Stimulated activated CD4-positive, alpha-beta T cell treated with anti-CD3 and anti-CD28 coated beads, TNF-alpha, amount 100 ng/mL, for 4 hours (primary cell): Measurements from ENCODE around the gene SPATA12.
"Not testable (repeated sequence)": the region's sequence is repeated elsewhere in the genome, so short reads cannot be mapped to it uniquely, and the experiment has no call there.

Source experiments
- DNase-seq, 3 experiments: peaks; one replicate each; pipeline ENCODE4 v3.0.0-alpha.2; 2020; ENCODE audit warnings: low read depth in 3 of 3

Gene SPATA12

DNA sequence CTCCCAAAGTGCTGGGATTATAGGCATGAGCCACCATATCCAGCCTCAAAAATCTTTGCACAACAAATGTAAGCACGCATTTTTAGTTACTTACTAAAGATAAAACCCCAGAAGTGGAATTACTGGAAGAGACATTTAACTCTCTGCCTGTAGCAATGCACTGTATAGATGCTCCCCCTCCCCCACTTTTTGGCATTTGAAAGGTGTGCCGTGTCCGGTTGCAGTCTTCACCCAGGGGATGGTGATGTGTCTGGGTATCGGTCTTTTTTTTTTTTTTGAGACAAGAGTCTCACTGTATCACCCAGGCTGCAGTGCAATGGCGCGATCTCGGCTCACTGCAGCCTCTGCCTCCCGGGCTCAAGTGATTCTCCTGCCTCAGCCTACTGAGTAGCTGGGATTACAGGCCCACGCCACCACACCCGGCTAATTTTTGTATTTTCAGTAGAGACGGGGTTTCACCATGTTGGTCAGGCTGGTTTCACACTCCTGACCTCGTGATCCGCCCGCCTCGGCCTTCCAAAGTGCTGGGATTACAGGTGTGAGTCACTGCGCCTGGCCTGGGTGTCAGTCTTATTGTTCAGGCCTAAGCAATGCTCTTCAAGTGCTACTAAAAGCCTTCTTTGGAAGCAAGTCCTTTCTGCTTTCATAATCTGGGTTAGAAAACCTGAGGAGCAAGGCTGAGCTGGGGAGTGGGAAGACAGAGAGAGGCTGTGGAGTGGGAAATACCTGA, 23.0 kb downstream of the SPATA12 start:
- DNase-seq, result not testable (repeated sequence)

DNA sequence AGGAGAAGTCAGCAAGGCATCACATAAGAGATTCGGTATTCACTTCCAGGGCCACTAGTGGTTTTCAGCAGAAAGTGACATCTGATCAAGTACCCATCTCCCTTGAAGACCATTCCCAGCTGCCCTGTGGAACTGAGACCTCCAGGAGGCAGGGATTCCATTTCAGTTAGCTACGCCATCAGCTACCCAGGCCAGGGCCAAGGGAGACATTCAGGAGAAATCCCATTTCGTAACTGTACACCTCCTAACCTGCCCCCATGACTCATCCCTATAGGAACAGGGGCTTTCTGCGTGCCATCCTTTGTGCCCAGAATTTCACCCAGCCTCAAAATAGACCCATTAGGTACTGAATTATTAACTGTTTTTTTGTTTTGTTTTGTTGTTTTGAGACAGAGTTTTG, 24.7 kb downstream of the SPATA12 start:
- DNase-seq, result no peak

DNA sequence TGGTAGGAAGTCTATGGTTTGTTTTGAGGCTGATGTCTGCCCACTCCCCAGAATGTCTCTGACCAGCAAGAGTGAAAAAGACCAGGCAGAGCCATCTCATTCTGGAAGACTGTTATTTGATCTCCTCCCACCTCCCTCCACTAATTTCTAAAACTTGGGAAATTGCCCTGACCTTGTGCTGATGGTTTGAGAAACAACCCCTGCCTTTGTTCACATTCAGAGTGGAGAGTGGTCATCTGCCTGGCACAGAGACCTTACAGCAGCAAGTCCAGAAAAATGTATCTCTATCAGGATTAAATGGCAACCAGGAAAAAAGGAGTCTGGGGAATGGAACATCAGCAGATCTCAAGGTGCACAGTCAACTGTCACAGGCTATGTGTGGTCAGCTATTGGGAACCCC, 25.7 kb downstream of the SPATA12 start:
- no peak for DNase-seq

DNA sequence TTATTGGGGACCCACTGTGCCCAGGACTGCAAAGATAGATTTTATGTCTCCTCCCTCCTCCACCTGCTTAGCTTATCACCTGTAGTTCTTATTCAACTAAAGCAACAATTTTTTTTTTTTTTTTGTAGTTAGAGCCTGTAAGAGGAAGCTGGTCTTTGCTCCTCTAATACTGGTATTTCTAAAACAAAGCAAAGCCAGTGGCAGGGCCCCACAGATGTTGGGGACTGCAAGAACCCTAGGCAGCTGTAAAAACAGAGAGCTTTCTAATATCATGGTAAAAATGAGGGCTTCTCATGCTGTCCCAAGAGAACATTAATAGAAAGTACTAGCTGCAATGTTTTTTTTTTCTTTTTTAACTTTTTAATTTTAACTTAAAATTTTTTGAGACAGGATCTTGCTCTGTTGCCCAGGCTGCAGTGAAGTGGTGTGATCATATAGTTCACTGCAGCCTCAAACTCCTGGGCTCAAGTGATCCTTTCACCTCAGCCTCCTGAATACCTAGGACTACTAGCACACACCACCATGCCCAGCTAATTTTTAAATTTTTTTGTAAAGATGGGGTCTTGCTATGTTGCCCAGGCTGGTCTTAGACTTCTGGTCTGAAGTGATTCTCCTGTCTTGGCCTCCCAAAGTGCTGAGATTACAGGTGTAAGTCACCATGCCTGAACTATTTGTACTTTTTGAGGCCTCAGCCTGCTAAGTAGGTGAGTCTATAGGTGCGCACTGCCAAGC, 27.1 kb downstream of the SPATA12 start:
- no peak for DNase-seq

DNA sequence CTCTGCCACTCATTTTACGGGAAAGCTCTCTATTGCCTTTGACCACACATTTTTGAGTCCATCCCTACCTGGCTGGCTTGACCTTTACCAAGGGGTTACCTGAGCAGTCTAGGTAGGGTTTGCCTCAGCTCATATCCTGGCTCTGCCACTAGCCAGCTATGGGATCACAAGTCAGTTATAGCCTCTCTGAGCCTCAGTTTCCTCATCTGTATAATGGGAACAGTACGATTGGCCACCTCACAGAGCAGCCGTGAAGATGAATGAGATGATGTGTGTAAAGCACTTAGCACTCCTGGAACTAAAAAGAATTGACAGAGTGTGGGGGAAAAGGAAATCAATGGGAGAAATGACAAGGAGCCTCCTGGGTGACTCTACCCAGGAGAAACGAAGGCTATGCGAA, 28.0 kb downstream of the SPATA12 start:
- DNase-seq, result no peak

DNA sequence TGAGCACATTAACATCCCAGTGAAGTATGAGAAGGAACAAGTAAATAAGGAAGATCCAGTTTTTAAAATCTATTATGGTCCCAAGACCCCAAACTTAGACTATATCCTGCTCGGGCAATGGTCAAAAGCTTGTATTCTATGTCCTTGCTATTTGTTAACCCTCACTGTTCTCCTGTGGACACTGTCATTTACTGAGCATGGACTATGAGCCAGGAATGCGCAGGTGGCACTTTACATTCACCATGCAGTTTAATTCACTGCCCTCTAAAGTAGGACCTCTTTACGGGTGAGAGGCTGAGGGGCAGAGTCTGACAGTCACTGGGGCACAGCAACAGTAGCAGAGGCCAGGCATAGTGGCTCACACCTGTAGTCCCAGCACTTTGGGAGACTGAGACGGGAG, 28.6 kb downstream of the SPATA12 start:
- DNase-seq, result no peak

DNA sequence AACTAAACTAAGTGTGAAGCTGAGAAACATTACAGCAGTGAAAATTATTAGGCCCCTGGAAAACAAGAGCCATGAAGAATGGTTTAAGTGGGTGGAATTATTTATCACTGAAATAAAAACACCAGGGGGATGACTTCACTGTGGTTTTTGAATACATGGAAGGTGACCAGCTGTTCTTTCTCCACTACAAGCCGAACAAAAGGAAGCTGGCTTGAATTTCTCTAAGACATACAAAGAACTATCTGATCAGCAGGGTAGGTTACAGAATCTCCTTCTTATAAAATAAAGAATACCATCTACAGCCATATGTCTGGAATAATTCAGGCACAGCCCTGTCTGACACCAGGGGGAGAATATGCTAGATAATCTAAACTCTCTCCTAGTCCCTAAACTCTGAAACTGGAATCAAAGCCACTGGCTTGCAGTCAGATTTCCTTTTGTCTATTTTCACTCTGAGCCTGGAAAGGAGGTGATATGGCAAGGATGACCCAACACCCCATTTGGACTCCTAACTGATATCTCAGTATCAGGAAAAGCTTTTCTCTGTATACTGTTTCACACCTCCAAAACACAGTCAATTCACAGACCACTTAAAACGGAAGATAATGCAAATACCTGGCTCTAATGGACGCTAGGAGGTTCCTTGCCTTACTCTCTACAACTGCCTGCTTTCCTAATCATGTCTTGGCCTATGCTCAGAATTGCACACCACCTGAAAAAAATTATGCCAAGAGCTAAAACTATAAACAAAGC, 31.2 kb downstream of the SPATA12 start:
- no peak for DNase-seq

DNA sequence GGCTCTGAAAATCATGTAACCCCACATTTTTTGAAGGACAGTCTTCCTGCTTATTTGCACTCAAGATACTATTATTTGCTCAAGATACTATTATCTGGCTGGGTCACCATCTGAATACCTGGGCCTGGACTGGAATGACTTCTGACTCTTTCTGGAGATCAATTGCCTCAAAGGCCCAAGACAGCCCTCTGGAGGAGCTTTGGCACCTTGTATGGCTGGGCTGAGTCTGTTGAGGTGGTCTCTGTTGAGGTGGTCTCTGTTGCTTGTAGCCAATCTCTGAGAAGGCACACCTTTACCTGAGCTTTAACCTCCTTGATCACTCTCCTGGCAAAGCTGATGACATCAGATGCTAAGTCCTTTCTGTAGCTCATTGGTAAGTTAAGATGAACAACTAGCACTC, 33.0 kb downstream of the SPATA12 start:
- DNase-seq, result no peak

DNA sequence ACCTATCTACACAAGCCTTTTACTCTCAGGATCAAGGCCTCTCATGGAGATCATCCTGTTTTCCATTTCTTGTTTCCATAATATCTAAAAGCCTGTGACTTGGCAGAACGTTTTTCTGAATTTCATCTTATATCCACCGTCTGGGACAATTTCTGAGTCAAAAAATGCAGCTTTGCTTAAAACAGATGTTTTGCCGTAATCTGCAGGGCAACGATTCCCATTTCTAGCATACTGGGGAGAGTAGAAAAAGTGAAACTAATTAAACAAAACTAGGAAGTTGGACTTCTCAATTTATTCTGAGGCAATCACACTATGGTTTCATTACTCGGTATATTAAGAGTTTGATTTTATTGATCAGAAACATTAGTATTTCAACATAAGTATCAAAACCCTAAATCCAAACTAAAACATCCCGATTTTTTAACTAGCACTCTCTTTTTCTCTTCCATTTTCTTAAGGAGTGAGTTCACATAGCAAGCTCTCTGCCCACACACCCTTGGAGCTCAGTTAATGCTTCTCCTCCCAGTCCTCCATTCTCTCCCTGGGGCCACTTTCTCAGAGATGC, 33.6 kb downstream of the SPATA12 start:
- DNase-seq, result no peak

DNA sequence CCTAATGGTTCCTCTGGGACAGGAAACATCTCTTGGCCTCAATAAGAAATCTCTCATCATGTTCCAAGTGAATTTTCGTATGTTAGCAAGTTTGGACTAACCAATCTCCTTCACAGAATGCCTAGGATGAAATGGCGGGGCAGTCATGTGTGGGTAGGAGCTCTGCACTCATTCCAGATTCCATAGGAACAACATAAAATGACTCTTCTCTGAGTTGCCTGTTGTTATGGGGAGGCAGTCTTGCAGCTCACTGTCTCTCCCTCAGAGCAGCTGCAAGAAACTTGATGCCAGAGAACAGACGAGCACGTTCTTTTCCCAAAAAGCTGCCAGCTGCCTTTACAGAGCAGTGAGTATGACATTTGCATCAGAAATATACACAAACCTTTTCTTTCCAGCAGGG, 34.1 kb downstream of the SPATA12 start:
- no peak for DNase-seq

DNA sequence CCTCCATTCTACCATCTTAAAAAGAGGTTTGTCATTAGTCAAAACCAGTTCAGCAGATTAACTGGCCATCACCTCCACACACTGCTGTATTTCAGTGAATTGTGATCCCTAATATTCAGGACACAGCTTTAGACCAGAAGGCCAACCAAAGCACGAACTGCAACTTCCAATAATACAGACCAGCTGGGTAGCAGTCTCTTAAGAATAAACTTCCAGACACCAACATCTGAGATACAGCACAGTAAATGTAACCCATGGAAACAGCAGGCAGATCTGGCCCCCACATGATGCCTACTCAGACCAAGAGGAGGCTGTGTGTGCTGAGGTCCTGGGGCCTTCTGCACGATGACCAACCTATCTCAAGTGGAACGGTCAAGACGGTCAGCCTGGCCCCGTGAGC, 34.9 kb downstream of the SPATA12 start:
- DNase-seq, result no peak

DNA sequence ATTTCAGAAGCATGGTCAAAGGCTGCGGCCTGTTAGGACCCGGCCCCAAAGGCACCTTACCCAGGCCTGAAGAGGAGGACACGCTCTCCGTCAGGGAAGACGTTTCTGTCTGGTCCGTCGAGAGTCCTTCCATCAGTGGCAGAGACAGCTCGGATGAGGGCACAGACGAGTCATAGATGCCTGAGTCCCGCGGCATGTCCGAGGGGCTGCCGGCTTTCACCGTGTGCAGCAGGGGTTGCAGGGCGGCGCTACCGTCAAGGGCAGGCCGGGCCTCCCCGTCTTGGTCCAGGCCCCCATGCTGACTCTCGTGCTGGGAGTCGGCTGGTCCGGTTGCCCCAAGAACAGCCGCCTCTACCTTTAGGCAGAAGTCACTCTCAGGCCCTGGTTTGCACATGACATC, 37.1 kb downstream of the SPATA12 start:
- no peak for DNase-seq

DNA sequence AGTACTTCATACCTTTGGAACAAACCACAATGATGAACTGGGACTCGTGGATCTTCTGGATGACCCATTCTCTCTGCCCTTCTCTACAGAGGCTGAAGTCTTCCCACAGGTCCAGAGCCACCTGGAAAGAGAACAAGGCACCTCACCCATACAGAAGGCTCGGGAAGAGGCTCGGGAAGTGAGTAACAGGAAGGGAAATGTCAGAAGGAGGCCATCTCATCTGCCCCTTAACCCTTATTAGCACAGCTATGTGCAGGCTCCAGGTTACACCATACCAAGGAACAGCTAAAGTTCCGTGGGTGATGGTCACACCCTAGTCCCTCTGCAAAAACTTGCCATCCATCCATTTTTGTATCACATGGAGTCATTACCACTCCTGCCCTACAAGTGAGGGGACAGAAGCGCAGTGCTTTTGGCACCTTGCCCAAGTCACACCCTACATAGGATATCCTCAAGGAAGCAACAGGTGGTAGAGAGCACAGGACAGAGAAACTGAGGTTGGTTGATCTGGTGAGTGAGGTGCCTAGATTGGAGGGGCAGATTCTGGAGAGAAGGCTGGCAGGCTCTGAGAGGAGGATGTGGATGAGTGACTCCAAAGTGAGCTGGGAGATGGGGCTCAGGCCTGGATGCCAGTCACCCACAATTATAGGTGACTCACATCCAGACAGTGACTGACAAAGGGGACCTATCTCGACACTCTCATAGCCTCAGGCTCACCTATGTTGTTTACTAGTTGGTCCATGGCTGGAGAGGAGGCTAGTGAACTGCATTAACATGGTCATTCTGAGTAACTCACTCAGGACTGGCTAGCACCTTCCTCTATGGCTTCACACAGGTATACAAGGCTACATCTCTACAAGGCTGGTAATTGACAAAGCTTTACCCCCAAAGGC, 38.2 kb downstream of the SPATA12 start:
- DNase-seq, result no peak

DNA sequence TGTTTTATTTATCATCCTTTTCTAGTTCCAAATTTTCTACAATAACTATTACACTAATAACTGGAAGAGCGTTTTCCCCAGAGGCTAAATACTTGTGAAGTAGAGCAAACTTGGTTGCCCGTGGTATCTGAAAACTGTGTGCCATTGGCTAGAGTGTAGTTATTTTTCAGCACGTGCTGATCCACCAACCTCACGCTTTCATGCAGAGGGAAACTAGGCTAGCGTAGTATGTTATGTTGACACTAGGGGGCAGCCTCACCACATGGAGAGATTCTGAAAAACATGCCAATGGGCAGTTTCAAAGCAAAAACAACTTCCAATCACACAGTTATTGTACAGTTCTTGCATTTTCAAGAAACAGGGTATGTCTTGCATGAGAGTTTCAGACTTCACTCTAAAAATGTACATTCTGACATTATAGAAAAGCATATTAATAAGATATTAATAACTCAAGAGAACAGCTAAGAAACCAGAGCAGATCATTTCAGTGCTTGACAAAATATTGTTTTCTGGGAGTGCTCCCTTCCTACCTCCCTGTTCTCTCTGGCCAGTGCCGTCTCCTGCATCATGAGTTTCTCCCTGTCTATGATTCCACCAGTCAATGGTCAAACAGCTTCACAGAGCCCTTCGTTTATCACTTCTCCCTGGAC, 39.7 kb downstream of the SPATA12 start:
- peak in 2 of 3 experiments; percentile 19 to 29 for DNase-seq

DNA sequence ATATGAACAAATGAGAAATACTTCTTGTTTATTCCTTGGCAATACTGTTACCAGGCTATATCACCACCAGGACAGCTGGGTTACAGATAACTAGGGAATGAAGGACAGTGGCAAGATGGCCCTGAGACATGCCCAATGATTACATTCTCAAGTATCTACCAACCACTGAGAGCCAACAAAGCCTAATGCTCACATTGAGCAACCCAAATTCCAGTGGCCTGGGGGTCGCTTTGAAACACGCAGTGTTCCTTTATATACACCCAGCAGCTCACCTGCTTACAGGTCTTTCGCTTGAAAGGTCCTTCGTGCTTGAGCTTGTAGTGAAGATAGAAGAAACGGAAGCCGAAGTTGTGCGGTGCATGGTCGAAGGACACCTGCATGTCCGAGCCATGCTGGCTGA, 45.1 kb downstream of the SPATA12 start:
- DNase-seq, result no peak

DNA sequence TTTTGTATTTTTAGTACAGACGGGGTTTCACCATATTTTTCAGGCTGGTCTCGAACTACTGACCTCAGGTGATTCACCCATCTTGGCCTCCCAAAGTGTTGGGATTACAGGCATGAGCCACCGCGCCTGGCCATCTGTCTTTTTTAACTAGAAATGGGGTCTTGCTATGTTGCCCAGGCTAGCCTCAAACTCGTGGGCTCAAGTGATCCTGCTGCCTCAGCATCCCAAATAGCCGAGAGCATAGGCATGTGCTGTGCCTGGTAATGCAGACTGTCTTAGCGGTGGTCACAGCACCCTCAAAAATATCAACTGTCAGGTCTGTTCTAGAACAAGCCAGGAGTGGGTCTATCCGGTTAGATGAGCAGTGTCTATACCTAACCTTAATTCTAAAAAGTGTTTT, 48.2 kb downstream of the SPATA12 start:
- DNase-seq, result no peak

DNA sequence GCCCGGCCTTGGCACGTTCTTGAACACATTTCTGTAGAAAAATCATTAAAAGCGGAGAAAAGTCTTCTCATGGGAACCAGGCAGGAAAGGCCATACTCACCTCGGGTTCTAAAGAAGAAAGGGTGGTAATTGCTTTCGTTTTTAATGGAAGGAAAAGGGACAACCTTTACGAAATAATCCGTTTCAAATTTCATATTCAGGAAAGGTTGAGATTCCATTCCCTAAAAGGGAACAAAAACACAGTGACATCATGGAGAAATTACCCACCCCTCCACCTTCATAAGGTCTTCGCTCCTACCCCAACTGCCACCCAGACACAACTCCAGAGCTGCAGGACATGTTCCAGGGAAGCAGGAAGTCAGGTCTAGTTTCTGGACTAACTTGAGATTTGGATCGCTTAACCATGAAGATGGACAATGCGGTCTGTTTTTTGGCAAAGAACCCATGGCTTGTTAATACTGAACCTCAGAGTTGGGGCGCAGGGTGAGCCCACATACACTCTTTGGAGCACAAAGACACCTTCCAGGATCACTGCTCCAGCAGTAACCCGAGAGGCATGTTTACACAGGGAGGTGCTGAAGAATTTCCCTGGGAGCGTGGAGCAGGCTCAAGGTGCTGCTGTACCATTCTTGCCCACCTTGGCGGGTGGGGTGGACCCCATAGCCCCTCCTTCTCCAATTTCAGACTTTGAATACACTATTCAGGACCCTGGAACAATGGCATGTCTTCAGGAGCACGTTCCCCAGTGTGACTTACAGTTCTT, 49.2 kb downstream of the SPATA12 start:
- DNase-seq, result no peak

DNA sequence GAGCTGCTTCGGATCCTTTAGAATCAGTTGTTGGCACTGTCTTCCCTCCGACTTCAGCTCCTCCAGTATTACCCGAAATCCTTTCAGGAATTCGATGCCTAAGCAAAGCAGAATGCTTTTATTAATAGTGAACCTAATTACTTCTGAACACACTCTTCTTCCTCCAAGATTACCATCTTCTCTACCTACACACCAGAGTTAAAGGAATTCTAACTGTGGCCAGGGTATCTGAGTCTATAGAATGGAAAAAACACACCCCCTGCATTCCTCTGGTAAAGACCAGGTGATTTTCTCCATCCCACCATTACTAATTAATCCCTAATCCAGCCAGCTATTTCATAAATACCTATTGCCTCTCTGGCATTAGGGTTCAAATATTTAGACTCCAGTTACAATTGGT, 49.8 kb downstream of the SPATA12 start:
- DNase-seq, result no peak

DNA sequence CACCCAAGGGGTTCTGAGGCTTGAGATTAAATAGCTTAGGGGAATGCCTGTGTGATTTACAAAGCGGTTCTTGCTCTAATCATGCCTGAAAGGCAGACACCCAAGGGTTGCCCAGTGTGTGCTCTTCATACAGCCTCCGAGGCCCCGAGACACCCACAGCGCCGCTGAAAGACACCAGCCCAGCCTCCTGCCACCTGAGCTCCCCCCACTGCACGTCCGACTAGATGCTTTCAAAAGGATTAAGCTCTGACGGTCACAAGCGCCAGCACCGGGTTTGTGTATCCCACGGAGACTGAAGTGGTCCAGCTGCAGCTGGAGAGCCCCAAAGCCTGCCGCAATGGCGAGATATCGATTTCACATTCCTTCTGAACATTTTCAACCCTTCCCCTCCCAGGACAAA, 50.3 kb downstream of the SPATA12 start:
- no peak for DNase-seq

DNA sequence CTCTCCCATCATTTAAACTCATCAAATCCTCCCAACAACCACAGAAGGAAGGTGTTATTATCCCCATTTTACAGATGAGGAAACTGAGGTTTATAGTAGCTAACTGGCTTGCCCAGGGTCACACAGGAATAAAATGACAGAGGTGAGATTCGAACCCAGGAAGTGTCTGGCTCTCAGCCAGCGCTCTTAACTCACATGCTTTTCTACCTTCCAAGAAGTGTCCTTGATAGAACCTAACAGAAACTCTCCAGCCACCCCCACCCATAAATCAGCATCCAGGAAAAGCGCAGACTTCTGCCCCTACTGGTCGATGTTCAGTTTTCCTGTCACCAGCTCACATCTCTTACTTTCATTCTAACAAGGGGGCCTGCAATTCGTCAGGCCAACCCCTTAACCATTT, 51.7 kb downstream of the SPATA12 start:
- DNase-seq, result no peak
